T-helper 1 cell (primary cell): ENCODE results near the gene APPBP2.
"Not testable (repeated sequence)": the region's sequence is repeated elsewhere in the genome, so short reads cannot be mapped to it uniquely, and the experiment has no call there.

Source experiments
- DNase-seq, 5 donors: peaks; one replicate each; pipeline ENCODE4 v3.0.0-alpha.2; 2012 to 2020

The APPBP2 gene

DNA sequence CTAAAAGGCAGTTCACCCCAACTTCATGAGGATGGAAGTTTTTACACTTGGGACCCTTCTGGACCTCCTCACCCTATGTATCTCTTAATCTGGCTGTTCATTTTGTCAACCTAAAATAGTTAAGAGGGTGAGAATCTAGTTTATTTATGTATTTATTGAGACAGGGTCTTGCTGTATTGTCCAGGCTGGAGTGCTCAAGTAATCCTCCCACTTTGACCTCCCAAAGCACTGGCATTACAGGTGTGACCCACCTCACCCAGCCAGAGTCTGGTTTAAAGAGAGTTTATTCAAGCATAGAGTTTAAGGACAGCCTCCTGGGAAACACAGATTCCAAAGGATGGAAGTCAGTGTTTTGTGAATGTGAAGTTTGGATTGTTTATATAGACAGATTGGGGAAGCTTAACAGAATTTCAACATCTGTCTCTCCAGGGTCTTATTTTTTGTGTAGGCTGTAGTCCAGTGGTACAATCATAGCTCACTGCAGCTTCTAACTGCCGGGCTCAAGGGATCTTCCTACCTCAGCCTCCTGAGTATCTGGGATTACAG lies 8.0 kb upstream of the APPBP2 start:
- no peak for DNase-seq

DNA sequence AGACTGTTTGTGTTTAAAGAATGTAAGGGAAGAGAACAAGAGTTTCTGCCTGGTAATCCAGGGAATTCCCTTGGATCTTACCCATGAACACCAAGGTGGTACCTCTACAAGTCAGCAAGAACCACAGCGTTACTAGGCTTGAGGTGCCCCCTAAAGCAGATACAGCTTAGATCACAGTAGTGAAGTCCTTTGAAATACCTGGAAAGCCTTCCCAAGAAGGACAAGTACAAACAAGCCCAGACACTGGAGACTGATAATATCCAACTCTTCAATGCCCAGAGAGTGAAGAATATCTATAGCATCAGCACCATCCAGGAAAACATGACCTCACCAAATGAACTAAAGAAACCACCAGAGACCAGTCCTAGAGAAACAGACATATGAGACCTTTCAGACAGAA lies 3.8 kb upstream of the APPBP2 start:
- DNase-seq, result no peak

DNA sequence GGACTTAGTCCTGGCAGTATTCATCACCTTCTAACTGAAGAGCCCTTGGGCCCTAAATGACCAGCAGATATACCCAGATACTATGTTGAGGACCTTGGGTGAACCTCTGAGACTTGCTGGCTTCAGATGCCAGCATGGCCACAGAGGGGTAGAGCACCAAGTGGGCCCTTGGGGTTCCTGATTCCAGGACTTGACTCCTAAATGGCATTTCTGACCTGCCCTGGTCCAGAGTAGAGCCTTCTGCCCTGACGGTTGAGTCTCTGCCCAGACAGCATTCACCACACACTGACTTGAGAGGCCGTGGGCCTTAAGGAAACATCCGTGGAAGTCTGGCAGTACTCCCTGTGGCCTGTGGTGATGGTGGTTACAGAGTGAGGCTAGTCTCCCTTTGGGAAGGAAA lies 2.8 kb upstream of the APPBP2 start:
- no peak for DNase-seq

DNA sequence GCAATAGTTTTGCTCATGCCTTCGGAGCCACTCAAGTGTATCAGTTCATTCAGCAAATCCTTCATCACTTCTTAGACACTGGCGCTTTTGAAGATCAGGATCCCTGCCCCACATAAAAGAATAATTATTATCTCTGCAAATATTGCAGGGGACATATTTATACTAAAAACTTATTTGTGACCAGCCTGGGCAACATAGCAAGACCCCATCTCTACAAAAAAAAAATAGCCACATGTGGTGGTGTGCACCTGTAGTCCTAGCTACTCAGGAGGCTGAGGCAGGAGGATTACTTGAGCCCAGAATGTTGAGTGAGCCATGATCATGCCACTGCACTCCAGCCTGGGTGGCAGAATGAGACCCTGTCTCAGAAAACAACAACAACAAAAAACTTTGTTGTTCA lies 1.7 kb upstream of the APPBP2 start:
- DNase-seq, result no peak

GRCh38 chr17:60526726-60527125 lies 684 bp upstream of the APPBP2 start:
- no peak for DNase-seq

DNA sequence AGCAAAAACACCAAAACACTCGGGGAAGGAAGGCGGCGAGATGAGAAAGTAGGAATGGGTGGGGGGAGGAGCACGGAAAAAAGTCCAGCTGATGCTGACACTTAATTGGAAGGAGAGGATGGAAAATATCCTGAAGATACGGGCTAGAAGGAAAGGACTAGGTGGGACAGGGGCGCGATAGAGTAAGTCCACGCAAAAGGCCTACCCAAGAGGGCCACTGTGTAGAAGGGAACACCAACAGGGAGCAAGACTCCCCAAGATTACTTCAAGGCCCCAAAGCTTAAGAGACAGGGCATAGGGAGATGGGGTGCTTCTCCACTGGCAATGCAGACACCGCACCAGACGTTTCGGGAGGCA lies 736 bp downstream of the APPBP2 start:
- no peak for DNase-seq

DNA sequence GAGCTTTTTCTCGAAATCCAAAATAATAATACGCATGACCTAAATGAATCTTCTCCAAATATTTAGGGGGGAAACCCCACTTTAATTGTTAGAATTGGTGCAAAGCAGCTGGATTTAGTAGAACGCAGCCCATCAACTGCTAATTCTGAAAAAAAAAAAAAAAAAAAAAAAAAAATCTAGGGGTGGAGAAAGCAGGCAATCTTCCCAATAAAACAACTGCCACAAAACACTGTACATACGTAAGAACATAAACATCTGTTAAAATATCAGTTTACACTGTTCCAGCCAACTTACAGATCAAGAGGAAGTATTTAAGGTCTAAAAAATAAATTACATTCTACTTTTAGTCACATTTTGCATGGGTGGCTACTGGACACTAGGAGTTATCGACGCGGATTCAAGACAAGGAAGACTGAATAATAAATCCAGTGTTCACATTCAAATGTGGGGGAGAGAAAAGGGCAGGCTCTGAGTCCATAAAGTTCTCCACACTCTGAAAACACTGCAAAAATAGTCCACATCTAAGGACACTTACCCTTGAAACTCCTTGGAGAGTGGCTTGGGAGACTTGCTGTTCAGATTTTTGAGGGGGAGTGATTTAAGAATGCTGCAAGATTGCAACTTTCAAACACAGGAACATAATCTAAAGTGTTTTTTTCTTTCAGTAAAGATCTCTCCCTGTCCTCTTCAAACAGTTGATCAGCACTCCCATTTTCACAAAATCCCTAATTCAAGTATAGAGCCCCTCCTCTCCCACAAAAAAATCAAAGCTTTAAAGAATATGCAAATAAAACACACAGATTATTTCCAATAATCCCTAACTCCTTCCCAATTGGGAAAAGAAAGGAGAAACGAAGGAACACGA lies 1.3 kb downstream of the APPBP2 start:
- no peak for DNase-seq

DNA sequence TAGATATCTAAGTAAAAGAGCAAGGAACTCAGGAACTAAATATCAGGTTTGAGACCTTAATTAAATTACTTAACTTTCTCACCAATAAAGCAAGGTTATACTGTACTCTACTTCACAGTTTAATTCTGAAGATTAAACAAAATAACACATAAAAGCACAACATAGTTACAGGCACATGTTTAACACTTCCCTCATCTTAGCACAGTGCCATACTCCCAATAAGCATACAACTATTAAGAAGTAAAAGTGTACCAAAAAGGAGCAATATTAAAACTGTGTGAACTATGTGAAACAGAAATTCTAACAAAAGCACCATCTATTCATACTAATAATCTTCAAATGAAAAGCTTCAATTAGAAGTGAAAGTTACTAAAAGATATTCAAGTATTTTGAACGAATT lies 2.2 kb downstream of the APPBP2 start:
- no peak for DNase-seq

DNA sequence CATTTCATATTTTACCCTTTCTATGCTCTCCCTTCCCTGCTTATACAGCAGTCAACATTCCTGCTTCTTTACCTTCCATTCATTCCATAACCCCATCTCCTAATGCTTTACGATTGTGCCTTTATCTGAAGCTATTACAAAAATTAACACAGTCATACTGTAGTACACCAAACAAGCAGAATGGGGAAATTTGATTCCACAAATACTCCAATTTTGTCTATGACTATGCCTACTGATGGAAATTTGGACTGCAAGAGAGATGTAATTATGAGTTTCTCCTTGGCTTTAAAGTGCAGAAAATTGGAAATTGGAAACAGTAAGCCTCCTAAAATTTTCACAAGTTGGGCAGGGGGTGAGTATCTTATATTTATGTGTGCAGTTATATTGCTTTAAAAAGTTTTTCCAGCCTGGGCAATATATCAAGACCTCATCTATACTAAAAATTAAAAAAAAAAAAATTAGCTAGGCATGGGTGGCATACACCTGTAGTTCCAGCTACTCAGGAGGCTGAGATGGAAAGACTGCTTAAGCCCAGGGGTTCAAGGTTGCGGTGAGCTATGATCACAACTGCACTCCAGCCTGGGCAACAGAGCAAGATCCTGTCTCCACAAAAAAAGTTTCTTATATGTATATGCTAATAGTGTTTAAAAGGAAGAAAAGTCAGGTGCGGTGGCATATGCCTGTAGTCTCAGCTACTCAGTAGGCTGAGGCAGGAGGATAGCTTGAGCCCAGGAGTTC lies 3.0 kb downstream of the APPBP2 start:
- DNase-seq, result no peak

GRCh38 chr17:60519795-60520194 lies 6.2 kb downstream of the APPBP2 start:
- no peak for DNase-seq

GRCh38 chr17:60515683-60516082 lies 10.4 kb downstream of the APPBP2 start:
- DNase-seq, result not testable (repeated sequence)

DNA sequence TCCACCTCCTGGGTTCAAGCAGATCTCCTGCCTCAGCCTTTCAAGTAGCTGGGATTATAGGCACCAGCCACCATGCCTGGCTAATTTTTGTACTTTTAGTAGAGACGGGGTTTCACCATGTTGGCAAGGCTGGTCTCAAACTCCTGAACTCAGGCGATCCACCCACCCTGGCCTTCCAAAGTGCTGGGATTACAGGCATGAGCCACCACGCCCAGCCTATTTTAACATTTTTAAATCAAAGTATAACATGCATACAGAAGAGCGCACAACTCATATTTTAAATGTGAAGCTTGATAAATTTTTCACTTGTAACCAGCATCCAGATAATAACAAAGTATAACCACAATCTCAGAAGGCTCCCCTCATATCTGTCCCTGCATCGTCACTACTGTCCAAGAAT lies 10.8 kb downstream of the APPBP2 start:
- DNase-seq, result not testable (repeated sequence)

GRCh38 chr17:60514500-60514899 lies 11.5 kb downstream of the APPBP2 start:
- DNase-seq, result no peak

DNA sequence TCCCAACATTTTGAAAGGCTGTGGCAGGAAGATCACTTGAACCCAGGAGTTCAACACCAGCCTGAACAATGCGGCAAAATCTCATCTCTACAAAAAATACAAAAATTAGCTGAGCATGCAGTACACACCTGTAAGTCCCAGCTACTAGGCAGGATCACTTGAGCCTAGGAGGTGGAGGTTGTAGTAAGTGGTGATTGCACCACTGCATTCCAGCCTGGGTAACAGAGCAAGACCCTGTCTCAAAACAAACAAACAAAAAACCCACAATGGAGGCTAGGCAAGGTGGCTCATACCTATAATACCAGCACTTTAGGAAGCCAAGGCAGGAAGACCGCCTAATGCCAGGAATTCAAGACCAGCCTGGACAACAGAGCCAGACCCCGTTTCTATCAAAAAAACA lies 12.0 kb downstream of the APPBP2 start:
- no peak for DNase-seq

- DNase-seq, result no peak
Observed at GRCh38 chr17:60513014-60513413, 13.0 kb downstream of the APPBP2 start.

GRCh38 chr17:60510723-60511122 lies 15.3 kb downstream of the APPBP2 start:
- DNase-seq, result no peak

GRCh38 chr17:60510031-60510430 lies 16.0 kb downstream of the APPBP2 start:
- no peak for DNase-seq

DNA sequence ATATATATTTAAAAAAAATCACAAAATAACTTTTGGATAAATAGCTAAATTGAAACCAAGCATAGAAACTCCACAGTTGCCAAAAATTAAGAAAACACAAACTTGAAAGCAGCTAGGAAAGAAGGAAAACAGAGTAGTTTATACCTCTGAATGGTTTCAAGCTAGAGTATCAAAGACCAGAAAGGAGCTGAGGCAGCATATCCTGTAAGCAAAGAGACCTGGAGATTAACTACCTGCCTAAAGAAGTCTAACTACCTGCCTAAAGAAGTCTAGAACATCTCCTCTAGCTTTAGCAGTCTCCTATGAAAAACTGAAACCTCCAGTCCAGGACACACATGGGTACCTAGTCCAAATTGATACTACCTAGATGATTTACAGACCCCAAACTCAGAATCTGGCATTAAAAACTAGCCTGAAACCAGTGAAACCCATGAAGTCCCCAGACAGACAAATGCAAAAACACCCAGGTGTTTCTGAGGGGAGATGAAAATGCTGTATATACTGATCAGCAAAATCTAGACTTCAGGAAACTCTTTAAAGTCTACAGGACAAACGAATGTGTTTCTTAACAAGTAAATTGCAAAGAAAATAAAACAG lies 17.6 kb downstream of the APPBP2 start:
- no peak for DNase-seq

DNA sequence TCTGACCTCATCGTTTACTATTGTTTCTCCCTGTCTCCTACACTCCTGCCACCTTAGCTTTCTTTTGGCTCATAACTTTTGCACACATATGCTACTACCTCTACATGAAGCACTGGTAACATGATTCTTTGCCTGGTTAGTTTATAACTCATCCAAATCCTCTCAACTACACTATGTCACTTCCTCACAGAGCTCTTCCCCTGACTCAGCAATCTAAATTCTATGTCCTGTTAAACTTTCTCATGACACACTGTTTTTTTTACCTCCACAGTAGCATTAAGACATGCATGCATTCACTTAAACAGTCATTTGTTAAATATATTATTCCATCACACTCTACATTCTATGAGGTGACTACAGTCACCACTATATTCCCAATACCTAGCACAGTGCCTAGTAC lies 19.7 kb downstream of the APPBP2 start:
- DNase-seq, result peak in 1 of 5 donors; percentile 19

DNA sequence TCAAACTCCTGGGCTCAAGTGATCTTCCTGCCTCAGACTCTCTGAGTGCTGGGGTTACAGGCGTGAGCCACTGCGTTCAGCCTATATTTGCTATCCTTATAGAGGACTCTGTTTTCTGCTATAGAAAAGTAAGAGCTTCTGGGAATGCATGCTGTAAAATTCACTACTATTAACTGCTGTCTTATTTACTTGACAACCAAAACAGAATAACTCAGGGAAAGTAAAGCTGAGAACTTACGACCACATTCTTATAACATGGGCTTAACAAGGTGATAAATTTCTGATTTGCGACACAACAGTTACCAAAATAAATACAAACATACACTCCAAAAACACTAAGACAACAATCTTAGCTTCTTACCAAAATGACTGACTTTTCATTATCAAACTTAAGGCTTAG lies 23.9 kb downstream of the APPBP2 start:
- no peak for DNase-seq

DNA sequence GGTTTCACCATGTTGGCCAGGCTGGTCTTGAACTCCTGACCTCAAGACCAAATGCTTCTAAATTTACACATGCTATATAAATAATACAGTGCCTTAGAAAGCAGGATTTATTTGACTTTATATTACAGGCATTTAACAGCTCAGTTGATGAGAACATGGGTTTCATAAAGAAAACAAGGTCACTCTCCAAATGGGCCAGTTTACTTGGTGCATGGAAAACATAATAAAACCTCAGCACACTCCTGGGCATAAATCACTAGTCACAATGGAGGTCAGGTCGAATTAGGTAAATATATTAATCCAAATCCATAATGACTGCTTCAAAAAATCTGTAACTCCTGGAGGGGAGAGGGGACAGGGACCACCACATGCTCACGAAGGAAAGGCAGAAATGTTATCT lies 24.5 kb downstream of the APPBP2 start:
- DNase-seq, result no peak

- no peak for DNase-seq
Observed at GRCh38 chr17:60496041-60496440, 30.0 kb downstream of the APPBP2 start.

GRCh38 chr17:60495260-60495659 lies 30.8 kb downstream of the APPBP2 start:
- no peak for DNase-seq

GRCh38 chr17:60493847-60494321 lies 32.2 kb downstream of the APPBP2 start:
- no peak for DNase-seq
